H9 (cell line): ENCODE data around the gene ARHGAP40. TPM values are rescaled to one million over a fixed set of nuclear protein-coding genes. Genes with fewer than 3 reads are reported as not detected.

Source experiments
- DNase-seq: peaks from one replicate; pipeline ENCODE4 v3.0.0-alpha.2; 2017
- H2AFZ ChIP-seq: one replicate; pipeline ENCODE4 v1.6.1; 2013; ENCODE audit warnings: mild to moderate bottlenecking, low read length, control low read depth, moderate library complexity
- H2AK5ac ChIP-seq: 2 replicates; pipeline ENCODE4 v1.6.1; 2013; ENCODE audit warnings: low read length, control low read depth, mixed read lengths; ENCODE audit not compliant: insufficient read length
- H2BK120ac ChIP-seq: one replicate; pipeline ENCODE4 v1.6.1; 2013; ENCODE audit warnings: low read depth, mild to moderate bottlenecking, low read length, control low read depth, inconsistent platforms; ENCODE audit not compliant: poor library complexity, severe bottlenecking
- H2BK12ac ChIP-seq: 2 replicates; pipeline ENCODE4 v1.6.1; 2013; ENCODE audit warnings: low read length, control low read depth, mixed read lengths, low read depth; ENCODE audit not compliant: insufficient read length
- H2BK15ac ChIP-seq: 2 replicates; pipeline ENCODE4 v1.6.1; 2013; ENCODE audit warnings: low read depth, low read length, control low read depth
- H2BK20ac ChIP-seq: one replicate; pipeline ENCODE4 v1.6.1; 2013; ENCODE audit warnings: low read depth, mild to moderate bottlenecking, low read length, control low read depth, inconsistent platforms; ENCODE audit not compliant: poor library complexity, severe bottlenecking
- H2BK5ac ChIP-seq: 2 replicates; pipeline ENCODE4 v1.6.1; 2013; ENCODE audit warnings: low read length, control low read depth, mixed read lengths; ENCODE audit not compliant: insufficient read length
- H3K14ac ChIP-seq: 2 replicates; pipeline ENCODE4 v1.6.1; 2013; ENCODE audit warnings: low read length, control low read depth; ENCODE audit not compliant: insufficient read depth
- H3K18ac ChIP-seq: 2 replicates; pipeline ENCODE4 v1.6.1; 2013; ENCODE audit warnings: low read depth, mild to moderate bottlenecking, mixed read lengths, low read length, control low read depth; ENCODE audit not compliant: insufficient read length
- H3K23ac ChIP-seq: 2 replicates; pipeline ENCODE4 v1.6.1; 2013; ENCODE audit warnings: low read length, control low read depth, mixed read lengths, low read depth; ENCODE audit not compliant: insufficient read length
- H3K23me2 ChIP-seq: 2 replicates; pipeline ENCODE4 v1.6.1; 2013; ENCODE audit warnings: low read depth, mild to moderate bottlenecking, mixed read lengths, low read length, control low read depth; ENCODE audit not compliant: insufficient read length, poor library complexity, severe bottlenecking
- H3K27ac ChIP-seq: 2 replicates; pipeline ENCODE4 v1.5.1; 2013; ENCODE audit warnings: low read length, control low read depth, mixed read lengths, low read depth; ENCODE audit not compliant: insufficient read length
- H3K27me3 ChIP-seq: 2 replicates; pipeline ENCODE4 v1.6.1; 2013; ENCODE audit warnings: low read length, control low read depth, inconsistent platforms; ENCODE audit not compliant: insufficient read depth
- H3K4ac ChIP-seq: 2 replicates; pipeline ENCODE4 v1.6.1; 2013; ENCODE audit warnings: low read depth, mild to moderate bottlenecking, control low read depth, inconsistent platforms, low read length, moderate library complexity
- H3K4me1 ChIP-seq: 2 replicates; pipeline ENCODE4 v1.6.1; 2013; ENCODE audit warnings: low read length, control low read depth, inconsistent platforms; ENCODE audit not compliant: insufficient read depth
- H3K4me2 ChIP-seq: 2 replicates; pipeline ENCODE4 v1.6.1; 2013; ENCODE audit warnings: low read length, control low read depth, mixed read lengths; ENCODE audit not compliant: insufficient read length, insufficient read depth
- H3K56ac ChIP-seq: 2 replicates; pipeline ENCODE4 v1.6.1; 2013; ENCODE audit warnings: low read depth, mild to moderate bottlenecking, mixed read lengths, low read length, control low read depth; ENCODE audit not compliant: insufficient read length
- H3K79me1 ChIP-seq: 2 replicates; pipeline ENCODE4 v1.6.1; 2013; ENCODE audit warnings: low read depth, mild to moderate bottlenecking, moderate library complexity, low read length, control low read depth, inconsistent platforms; ENCODE audit not compliant: insufficient read depth, poor library complexity, severe bottlenecking
- H3K79me2 ChIP-seq: 2 replicates; pipeline ENCODE4 v1.6.1; 2013; ENCODE audit warnings: low read length, control low read depth, inconsistent platforms; ENCODE audit not compliant: insufficient read depth
- H3K9ac ChIP-seq: 2 replicates; pipeline ENCODE4 v1.6.1; 2013; ENCODE audit warnings: low read length, control low read depth, mixed read lengths; ENCODE audit not compliant: insufficient read length; ENCODE audit errors: extremely low read depth
- H3K9me3 ChIP-seq: one replicate; pipeline ENCODE4 v1.6.1; 2013; ENCODE audit warnings: low read depth, low read length, inconsistent platforms; ENCODE audit not compliant: control insufficient read depth
- H3T11ph ChIP-seq: one replicate; pipeline ENCODE4 v1.6.1; 2013; ENCODE audit warnings: mild to moderate bottlenecking, low read length, control low read depth, inconsistent platforms
- H4K20me1 ChIP-seq: one replicate; pipeline ENCODE4 v1.6.1; 2013; ENCODE audit not compliant: control insufficient read depth, insufficient read length, insufficient read depth
- H4K5ac ChIP-seq: 2 replicates; pipeline ENCODE4 v1.6.1; 2013; ENCODE audit warnings: low read depth, mild to moderate bottlenecking, mixed read lengths, low read length, control low read depth; ENCODE audit not compliant: insufficient read length
- H4K8ac ChIP-seq: replicated peaks from 2 replicates; pipeline ENCODE4 v1.6.1; 2013; ENCODE audit warnings: low read length, control low read depth, mixed read lengths, low read depth; ENCODE audit not compliant: insufficient read length
- H4K91ac ChIP-seq: 2 replicates; pipeline ENCODE4 v1.6.1; 2013; ENCODE audit warnings: low read depth, mild to moderate bottlenecking, moderate library complexity, mixed read lengths, low read length, control low read depth; ENCODE audit not compliant: insufficient read length
- H3K27ac Mint-ChIP-seq, 3 experiments: 2 replicates in 2 of 3; 3 replicates in 1 of 3; pipeline ENCODE4 v1.8.0; 2020 to 2021; ENCODE audit warnings: mixed read lengths in 3 of 3, mild to moderate bottlenecking in 1 of 3, moderate library complexity in 1 of 3
- H3K27me3 Mint-ChIP-seq: 2 replicates; pipeline ENCODE4 v1.8.0; 2021; ENCODE audit warnings: low read depth, mild to moderate bottlenecking, moderate library complexity, mixed read lengths
- H3K36me3 Mint-ChIP-seq, 3 experiments: 2 replicates in 2 of 3; 3 replicates in 1 of 3; pipeline ENCODE4 v1.8.0; 2020 to 2021; ENCODE audit warnings: low read depth in 3 of 3, mixed read lengths in 3 of 3; ENCODE audit not compliant: insufficient read depth in 1 of 3
- H3K4me1 Mint-ChIP-seq, 2 experiments: 2 replicates each; pipeline ENCODE4 v1.8.0; 2020; ENCODE audit warnings: mixed read lengths in 2 of 2
- H3K4me3 Mint-ChIP-seq, 2 experiments: 2 replicates in 1 of 2; 3 replicates in 1 of 2; pipeline ENCODE4 v1.8.0; 2020 to 2021; ENCODE audit warnings: mild to moderate bottlenecking in 2 of 2, mixed read lengths in 2 of 2, moderate library complexity in 1 of 2
- H3K9me3 Mint-ChIP-seq, 2 experiments: 2 replicates in 1 of 2; 3 replicates in 1 of 2; pipeline ENCODE4 v1.8.0; 2020; ENCODE audit warnings: mild to moderate bottlenecking in 2 of 2, mixed read lengths in 2 of 2, moderate library complexity in 1 of 2
- WGBS: extraction: QIAGEN DNeasy Blood & Tissue Kit; methylation state at CpG from one replicate; pipeline ENCODE4 v1.1.7; 2013; ENCODE audit warnings: missing lambda C conversion rate, low lambda C conversion rate, mixed read lengths; ENCODE audit not compliant: insufficient read length; ENCODE audit errors: extremely low coverage; 5-methylcytosine and 5-hydroxymethylcytosine counted together
- total RNA-seq: library from RNA; stranded (reverse); gene quantifications from 2 replicates; pipeline ENCODE4 v1.2.1, GENCODE V29; 2021
- TF ChIP-seq, protein P1 (sequence below): fragments of 200-600 bp; sonication (generic); conservative IDR thresholded peaks from 3 replicates; pipeline ENCODE4 v1.8.0; 2021; ENCODE audit warnings: antibody characterized with exemption, mild to moderate bottlenecking

Gene ARHGAP40
- total RNA-seq, 1 experiment from 2014 or later, result 0.17 TPM

DNA sequence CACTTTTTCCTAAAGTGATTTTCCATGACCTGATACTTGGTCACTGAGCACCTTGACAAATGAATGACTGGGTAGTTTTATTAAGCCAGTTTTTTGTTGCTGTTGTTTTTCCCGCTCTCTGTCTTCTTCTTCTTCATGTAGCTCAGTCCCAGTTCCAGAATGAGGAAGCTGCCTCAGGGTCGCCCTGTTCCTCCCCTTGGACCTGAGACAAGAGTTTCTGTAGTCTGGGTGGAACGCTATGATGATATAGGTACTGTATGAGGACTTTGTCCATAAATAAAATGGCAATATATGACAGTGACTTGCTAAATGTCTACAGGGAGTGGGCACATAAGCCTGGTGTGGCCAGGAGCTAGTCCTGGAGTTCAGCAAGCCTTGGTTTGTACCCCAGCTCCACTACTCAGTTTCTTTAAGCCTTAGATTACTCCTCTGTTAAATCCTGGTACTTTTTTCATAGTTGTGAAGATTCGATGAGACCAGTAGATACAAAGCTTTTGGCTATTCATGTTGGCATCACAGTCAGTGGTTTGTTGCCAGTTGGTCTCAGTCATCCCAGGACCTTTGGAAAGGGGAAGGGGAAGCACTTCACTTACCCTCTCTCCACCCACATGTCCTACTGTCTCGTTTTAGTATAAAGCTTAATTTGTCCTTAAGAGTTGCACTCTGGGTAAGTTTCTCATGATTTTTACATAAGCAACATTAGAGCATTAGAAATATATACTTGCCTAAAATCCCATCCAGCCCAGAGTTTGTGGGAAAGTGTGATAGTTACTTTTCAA lies 31.7 kb upstream of the ARHGAP40 start:
- H3K23me2 ChIP-seq, result no peaks in the 10 kb centered on the region
- no peak overlapping the region for H2BK5ac ChIP-seq
- H3K9me3 ChIP-seq, result no peaks in the 10 kb centered on the region
- Mint-ChIP-seq H3K27ac (no peak overlapping the region), H3K27me3 (no peaks in the 10 kb centered on the region), H3K36me3 (peaks cover 2 to 39% (median 31%) of the 10 kb centered on the region in 3 experiments; a peak in 6 of 7 replicates), H3K9me3 (no peaks in the 10 kb centered on the region), H3K4me1 (no peaks in the 10 kb centered on the region), H3K4me3 (no peak overlapping the region)
- no peaks in the 10 kb centered on the region for H4K20me1 ChIP-seq
- no peak overlapping the region for H3K27ac ChIP-seq
- H4K91ac ChIP-seq, result no peak overlapping the region
- TF ChIP-seq, protein P1, sequence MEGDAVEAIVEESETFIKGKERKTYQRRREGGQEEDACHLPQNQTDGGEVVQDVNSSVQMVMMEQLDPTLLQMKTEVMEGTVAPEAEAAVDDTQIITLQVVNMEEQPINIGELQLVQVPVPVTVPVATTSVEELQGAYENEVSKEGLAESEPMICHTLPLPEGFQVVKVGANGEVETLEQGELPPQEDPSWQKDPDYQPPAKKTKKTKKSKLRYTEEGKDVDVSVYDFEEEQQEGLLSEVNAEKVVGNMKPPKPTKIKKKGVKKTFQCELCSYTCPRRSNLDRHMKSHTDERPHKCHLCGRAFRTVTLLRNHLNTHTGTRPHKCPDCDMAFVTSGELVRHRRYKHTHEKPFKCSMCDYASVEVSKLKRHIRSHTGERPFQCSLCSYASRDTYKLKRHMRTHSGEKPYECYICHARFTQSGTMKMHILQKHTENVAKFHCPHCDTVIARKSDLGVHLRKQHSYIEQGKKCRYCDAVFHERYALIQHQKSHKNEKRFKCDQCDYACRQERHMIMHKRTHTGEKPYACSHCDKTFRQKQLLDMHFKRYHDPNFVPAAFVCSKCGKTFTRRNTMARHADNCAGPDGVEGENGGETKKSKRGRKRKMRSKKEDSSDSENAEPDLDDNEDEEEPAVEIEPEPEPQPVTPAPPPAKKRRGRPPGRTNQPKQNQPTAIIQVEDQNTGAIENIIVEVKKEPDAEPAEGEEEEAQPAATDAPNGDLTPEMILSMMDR, result no peak
- no CpG with 5 or more reads among the region's 5 CpGs for WGBS
- no peak overlapping the region for H2BK15ac ChIP-seq
- no peak overlapping the region for H3K4ac ChIP-seq
- H3K27me3 ChIP-seq, result no peaks in the 10 kb centered on the region
- H3K18ac ChIP-seq, result no peak overlapping the region
- DNase-seq, result no peak
- H4K8ac ChIP-seq, result no peak overlapping the region
- no peak overlapping the region for H2AK5ac ChIP-seq
- H4K5ac ChIP-seq, result no peak overlapping the region
- no peak overlapping the region for H3K23ac ChIP-seq
- no peak overlapping the region for H2BK12ac ChIP-seq
- H3K79me1 ChIP-seq, result no peaks in the 10 kb centered on the region
- no peak overlapping the region for H2AFZ ChIP-seq
- no peak overlapping the region for H2BK20ac ChIP-seq
- H2BK120ac ChIP-seq, result no peak overlapping the region
- H3K4me2 ChIP-seq, result no peak overlapping the region
- no peak overlapping the region for H3T11ph ChIP-seq
- no peak overlapping the region for H3K14ac ChIP-seq
- no peak overlapping the region for H3K9ac ChIP-seq
- H3K56ac ChIP-seq, result no peak overlapping the region
- no peaks in the 10 kb centered on the region for H3K79me2 ChIP-seq
- no peaks in the 10 kb centered on the region for H3K4me1 ChIP-seq
